LHCN-M2 (cell line): ENCODE results near the gene CYP27B1. TPM values are rescaled to one million over a fixed set of nuclear protein-coding genes. Genes with fewer than 3 reads are reported as not detected.

Experiments used
- DNase-seq: peaks from one replicate; pipeline ENCODE4 v3.0.0-alpha.2; 2012; ENCODE audit warnings: low read depth
- total RNA-seq: library from RNA; depleted of rRNA; stranded (reverse); fragments of >200 nt; gene quantifications from 2 replicates; pipeline ENCODE4 v1.2.3, GENCODE V29; 2014

CYP27B1 gene
- total RNA-seq, 1 experiment from 2014 or later: 0.98 TPM

DNA sequence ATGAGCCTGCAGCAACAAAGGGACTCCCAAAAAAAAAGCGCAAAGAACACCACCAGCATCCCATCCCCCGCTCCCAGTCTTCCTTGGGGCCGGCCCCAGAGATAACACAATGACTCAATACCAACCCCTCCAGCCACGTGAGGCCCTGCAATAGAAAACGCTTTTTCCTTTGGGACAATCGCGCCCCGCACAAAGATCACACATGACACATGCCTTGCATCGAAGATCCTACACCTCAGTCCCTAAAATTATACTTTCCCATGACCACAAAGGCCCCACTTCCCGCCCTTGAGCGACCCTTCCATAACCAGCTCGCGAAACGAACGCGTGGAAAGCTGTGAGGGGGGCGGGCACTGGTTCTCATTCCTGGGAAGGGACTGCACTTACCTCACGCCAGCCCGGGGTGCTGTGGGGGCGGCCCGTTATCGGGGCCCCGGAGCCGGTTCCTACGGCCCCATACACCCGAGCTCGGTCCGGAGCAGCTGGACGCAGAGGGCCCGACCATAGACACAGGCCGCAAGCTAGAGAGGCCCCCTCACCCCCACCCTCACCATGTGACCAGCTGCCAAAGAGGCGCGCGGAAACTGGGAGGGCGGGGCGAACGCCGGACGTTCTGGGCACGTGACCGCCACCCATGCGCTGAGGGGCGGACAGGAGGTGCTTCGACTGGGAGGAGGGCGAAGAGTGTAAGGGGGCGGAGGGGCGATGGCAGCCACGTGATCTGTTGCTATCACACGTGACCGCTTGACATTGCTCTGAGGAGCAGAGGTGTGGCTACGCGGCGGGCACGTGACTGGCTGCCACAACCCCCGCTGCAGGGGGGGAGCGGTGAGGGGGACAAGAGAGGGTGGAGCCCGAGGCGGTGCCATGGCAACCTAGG, 14.8 kb downstream of the CYP27B1 start, which contains the start of gene CDK4:
Gene CDK4 (minus strand): TSS at position 523 of the 880 bp plus-strand sequence. CDS start 593 bp downstream, outside the sequence.
- peak; percentile 100 for DNase-seq

DNA sequence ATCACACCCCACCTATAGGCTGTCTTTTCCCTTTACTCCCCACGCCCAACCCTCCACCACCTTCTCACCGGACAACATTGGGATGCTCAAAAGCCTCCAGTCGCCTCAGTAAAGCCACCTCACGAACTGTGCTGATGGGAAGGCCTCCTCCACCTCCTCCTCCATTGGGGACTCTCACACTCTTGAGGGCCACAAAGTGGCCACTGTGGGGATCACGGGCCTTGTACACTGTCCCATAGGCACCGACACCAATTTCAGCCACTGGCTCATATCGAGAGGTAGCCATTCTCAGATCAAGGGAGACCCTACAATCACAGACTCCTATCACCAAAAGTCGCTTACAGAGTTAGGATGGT, 15.5 kb downstream of the CYP27B1 start:
- DNase-seq: peak; percentile 64

DNA sequence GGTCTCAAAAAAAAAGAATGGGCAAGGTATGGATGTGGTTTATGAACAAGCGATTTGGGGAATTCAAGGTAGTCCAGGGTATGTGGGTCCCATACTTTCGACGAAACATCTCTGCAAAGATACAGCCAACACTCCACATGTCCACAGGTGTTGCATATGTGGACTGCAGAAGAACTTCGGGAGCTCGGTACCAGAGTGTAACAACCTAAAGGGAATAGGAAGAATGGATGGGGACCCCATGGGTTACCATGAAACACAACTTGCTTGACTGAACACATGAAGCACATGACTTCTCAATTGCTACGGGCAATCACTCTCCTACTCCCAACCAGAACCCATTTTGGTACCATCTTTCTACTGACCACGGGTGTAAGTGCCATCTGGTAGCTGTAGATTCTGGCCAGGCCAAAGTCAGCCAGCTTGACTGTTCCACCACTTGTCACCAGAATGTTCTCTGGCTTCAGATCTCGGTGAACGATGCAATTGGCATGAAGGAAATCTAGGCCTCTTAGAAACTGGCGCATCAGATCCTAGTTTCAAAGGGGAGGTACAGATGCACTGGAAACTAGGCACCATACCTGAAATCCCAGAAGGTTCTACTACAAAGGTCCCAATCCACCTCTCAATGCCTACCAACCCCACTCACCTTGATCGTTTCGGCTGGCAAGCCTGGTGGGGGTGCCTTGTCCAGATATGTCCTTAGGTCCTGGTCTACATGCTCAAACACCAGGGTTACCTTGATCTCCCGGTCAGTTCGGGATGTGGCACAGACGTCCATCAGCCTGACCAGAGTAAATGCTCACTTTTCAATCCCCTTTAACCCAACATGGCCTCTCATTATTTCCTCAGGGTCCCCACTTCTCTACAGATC, 16.1 kb downstream of the CYP27B1 start:
- no peak for DNase-seq

DNA sequence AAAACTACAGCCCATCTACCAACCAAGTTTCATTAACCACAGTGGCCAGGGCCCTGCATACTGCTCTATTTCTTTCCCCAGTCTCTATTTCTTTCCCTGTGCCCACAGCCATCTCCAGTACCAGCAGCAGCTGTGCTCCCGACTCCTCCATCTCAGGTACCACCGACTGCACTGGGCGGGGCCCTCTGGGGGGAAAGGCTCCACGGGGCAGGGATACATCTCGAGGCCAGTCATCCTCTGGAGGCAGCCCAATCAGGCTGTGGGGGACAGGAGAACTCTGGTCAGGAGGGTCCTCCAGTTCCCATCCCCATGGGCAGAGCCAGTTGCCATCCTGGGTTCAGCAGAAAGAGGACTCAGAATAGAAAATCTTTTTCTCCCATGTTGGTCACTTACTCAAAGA, 17.8 kb downstream of the CYP27B1 start:
- DNase-seq: no peak

DNA sequence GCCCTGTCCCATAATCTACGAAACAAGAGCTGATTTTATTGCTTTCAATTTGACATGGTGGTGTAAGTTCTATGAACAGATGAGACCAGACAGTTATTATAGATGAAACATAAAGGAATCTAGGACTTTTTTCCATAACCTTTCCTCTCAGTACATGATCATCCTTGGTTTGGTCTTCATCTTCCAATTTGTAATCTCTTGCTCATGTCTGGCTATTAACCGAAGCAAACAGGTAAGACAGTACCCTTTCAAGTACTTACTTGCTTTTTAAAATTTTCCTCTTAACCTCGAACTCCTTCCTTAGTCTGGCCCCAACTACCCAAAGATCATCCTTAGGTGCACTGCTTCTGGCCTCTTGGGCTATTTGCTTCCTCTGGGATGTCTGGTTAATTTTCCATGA, 20.9 kb downstream of the CYP27B1 start:
- no peak for DNase-seq

DNA sequence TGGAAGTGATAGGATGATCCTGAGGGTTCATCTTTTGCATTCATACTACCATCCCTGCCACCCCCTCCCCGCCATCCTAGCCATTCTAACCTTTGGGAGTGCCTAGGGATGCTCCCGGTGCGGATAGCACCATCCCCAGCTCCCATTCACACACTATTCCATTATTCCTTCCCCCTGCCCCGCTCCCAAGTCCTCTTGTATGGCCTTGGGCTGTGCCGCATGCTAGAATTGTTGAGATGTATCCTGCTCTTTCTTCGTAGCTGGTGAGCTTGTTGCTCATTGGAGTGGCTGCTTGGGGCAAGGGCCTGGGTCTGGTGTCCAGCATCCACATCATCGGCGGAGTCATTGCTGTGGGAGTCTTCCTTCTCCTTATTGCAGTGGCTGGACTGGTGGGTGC, 21.4 kb downstream of the CYP27B1 start:
- no peak for DNase-seq

DNA sequence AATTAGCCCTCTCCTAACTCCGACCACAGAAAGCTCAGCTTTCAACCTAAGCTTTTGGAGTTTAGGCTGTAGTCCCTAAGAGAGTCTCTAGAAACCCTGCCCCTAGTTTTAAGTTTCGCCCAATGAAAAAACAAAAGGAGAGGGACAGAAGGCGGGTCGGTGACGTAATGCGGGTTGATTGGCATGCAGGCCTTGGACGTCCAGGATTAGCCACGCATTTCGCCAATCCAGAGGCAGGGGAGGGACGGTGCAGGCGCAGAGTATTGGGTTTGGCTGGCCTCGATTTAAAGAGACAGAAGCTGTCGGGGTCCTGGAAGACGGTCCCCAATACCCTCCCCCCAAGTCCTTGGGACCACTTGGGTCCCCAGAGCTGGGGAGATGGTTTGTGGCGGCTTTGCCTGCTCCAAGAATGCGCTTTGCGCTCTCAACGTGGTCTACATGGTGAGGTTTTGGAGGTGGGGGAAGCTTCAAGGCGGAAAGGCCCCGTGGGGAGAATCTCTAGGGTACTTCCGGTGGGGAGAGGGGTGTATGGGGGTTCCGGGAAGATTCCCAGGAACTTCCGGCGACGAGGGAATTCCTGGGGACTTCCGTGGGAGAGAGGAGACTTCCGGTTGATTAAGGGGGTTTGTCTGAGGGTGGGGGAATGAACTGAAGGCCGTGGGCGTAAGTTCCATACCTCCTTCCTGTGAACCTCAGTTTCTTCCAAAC, 21.9 kb downstream of the CYP27B1 start, which contains the start of gene TSPAN31:
Gene TSPAN31 (plus strand): TSS at position 263 of the 708 bp plus-strand sequence. CDS start 116 bp downstream, at position 379.
- DNase-seq: peak; percentile 98

DNA sequence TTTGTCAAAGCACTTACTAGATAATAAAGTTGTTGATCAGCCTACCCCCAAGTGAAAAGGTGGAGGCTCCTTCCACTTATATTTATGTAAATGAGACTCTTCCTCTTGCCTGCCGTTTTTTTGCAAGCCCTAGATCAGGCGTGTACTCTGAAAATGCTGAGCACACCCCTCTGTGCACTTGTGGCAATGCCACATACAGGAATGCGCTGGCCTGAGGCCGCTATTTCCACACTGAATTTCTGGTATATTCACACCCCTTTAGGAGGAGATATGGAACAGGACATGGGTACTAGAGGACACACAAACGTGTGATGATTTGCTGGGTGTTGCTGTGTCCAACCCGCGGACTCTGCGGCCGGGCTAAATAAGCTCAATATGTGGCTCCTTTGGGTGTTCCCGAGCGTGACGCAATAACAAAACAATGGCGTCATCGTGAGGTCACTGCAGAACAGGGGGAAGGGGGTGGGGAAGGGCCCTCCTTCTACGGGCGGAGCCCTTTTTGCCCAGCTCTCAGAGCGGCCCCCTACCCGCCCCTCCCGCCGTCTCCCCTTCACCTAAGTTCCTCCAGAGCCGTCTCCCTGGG, 22.6 kb downstream of the CYP27B1 start:
- no peak for DNase-seq

DNA sequence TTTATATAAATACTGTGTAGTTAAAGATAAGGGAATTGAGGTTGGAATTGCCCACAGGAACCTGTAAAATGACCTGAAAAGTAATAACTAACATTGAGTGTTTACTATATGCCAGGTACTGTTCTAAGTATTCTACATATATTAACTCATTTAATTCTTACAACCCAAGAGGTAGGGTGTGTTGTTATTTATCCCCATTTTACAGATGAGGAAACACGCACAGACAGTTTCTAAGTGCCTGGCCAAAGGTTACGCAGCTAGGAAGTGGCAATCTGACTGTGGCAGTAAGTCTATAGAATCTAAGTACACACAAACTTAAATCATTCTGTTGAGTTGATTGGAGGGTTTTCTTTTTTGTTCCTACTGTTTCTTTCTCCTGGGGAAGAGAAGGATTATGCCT, 23.1 kb downstream of the CYP27B1 start:
- no peak for DNase-seq

DNA sequence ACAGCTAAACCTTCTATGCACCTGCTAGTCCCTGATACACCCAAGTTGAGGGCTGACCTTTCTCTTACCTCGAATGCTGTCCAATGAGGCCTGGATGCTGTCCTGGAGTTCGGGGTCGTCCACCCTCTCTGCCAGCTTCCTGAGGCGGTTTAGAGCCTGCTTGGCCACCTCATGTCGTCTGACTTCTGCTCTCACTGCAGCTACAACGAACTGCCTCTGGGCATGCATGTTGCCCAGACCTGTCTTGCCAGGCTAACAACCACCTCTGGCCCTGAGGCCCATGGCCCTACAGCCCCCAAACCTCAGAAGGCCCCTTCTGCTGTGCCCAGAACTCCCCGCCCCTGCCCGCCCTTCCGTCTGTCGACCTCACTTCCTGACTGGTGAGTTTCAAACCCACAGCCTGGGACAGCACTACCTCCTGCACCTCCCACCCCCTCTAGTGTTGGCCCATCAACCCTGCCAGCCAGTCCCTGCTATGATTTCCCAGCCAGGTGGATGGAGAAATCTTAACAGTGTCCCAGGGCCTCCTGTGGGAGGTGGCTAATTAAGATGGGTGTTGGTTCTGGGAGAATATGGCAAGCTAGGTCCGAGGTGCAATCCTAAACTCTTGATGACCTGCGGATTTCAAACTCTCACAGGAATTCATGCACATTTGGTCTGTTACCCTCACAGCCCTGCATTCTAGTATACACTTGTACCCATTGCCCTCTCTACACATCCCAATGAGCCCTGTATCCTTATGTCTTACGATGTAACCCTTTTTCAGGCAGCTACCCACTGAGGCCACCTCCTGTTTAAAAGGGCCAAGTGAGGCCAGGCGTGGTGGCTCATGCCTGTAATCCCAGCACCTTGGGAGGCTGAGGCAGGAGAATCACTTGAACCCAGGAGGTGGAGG, 24.8 kb downstream of the CYP27B1 start:
- DNase-seq: no peak

DNA sequence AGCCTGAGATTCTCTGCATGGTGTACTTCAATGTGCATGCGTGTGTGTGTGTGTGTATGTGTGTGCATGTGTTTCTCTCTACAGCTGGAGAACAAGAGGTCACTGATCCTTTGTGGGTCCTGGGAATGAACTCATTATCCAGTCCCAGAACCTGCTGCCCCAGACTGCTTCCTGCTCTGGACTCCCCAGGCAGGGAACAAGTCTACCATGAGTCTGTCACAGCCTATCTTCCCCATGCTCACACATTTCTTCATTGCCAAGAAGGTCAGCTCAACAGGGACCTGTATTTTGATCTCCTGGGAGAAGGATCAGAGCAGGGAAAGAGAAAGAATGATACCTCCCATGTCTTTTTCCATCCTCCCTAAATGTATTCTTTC, 25.5 kb downstream of the CYP27B1 start:
- DNase-seq: no peak

DNA sequence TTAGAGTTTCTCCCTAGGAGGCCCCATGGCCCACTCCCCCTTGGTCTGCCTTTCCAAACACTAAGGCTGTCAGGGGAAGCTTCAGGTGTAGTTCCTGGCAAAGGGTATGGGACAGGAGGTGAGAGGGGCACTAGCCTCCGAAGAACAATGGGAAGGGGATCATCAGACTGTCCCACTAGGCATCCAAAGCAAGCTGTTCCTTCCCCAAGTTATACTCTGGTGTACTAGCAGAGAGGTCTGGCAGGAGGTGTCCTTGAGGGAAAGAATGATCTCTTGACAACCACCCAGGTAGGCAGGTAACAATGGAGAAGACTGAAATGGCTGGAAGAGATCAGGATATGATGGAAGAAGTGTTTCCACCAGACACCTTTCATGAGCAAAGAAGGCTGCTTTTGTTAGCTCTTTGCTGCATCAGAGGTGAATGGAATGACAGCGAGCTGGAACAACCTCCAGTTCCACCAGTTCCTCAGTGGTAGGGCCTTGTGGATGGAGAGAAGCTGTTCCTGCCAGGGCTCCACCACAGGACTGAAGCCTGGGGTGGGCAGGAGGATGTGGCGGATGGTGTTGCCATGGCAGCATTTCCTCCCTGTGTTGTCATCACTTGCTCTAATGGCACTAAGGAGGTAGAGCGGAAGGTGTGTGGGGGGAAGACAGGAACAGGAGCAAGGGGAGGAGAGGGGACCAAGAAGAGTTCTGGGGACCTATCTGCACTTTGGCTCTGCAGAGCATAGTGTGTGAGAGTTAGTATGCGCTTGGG, 26.0 kb downstream of the CYP27B1 start:
- DNase-seq: no peak

DNA sequence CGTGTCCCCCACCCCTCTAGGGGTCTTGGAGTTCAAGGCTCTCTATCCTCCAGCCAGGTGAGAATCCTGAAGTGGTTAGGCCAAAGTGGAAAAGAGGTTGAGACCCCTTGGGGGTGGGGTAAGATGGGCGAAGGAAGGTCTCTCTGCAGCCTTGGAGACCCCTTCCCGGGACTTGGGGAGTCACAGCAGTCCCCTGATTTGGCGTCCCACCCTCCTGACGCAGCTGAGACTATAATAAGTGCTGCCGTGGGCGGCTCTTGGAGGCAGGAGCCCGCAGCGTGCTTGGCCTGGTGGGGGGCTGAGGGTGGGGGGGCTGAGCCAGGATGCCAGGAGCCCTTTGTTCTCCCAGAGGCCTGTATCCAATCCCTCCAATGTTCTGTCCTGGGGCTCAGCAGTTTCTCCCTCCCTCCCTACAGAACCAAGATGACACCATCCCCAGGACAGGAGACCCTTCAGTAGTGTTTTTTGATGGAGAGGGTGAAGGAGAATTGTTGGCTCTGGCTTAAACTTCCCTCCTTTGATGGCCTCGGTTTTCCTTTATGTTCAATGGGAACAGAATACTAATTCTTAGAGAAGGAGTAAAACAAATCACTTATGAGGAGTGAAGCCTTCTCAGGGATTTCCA, 26.9 kb downstream of the CYP27B1 start:
- DNase-seq: no peak

DNA sequence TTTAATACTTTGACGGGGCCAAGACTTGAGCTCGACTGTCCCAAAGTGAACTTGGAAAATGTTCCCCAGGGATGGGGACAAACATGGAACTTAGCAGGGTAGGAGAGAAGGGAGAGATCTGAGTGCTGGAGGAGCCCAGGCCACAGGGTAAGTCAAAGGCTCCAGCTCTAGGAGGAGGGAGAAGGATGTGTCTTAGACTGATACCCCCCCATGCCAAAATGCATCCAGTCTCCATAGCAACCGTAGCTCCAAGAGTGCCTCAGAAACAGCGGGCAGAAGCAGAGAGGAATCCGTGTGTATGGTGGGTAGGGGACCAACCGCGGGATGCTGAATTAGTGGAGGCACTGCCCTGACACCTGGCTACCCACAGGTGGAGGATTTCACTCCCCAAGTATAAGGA, 27.5 kb downstream of the CYP27B1 start:
- no peak for DNase-seq

DNA sequence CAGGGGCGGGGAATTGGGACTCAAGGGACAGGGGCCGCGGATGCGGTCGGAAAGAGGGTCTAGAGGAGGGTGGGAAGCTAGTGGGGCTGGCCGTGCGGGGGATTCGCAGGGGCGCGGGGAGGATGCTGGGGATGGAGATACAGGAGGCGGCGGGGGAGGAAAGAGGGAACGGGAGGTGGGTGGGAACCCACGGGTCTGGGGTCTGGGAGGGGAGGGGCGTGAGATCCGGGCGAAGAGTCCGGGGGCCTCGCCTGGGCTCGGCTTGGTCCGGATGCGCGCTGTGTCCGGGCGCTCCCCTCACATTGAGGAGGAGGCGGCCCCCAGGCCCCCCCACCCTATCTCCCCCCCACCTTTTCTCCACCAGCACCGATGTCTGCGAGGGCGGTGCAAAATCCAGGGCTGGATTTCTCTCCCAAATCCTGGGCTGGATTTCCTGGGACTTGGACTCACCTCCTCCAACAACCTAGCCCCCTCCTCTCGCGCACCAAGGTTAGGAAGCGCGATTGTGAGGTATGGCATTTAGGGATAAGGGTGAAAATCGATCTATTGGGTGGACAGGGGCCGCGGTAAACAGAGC, 28.1 kb downstream of the CYP27B1 start, which contains the start of gene AGAP2:
Gene AGAP2 (minus strand): TSS at position 82 of the 577 bp plus-strand sequence. CDS start 496 bp downstream, outside the sequence.
- no peak for DNase-seq

DNA sequence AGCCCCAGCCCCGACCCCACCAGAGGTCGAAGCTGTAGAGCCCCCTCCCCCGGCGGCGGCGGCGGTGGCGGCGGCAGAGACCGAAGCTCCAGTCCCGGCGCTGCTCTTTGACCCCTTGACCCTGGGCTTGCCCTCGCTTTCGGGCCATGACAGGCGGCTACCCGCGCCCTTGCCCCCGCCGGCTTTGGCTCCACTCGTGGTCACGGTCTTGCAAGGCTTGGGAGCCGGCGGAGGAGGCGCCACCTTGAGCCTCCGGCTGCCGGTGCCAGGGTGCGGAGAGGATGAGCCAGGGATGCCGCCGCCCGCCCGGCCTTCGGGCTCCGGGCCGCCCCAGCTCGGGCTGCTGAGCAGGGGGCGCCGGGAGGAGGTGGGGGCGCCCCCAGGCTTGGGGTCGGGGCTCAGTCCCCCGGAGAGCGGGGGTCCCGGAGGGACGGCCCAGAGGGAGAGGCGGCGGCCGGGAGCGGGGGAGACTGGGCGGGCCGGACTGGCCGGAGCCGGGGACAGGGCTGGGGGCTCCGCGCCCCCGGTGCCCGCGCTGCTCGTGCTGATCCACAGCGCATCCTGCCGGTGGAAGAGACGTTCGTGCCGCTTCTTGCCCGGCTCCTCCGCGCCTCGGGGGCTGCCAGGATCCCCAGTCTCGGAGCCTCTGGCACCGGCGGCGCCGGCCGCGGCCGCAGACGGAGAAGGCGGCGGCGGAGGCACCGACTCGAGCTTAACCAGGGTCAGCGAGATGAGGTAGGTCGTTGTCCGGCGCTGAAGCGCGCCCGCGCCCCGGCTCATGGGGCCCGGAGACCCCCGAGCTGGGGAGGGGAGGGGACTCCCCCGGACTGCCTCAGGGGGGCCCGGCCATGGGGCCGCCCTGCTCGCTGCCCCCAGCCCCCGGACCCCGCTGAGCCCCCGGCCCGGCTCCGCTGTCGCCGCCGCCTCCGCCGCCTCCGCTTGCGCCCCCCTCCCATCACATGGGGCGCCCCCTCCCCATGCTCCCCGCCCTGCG, 29.1 kb downstream of the CYP27B1 start:
- DNase-seq: no peak

DNA sequence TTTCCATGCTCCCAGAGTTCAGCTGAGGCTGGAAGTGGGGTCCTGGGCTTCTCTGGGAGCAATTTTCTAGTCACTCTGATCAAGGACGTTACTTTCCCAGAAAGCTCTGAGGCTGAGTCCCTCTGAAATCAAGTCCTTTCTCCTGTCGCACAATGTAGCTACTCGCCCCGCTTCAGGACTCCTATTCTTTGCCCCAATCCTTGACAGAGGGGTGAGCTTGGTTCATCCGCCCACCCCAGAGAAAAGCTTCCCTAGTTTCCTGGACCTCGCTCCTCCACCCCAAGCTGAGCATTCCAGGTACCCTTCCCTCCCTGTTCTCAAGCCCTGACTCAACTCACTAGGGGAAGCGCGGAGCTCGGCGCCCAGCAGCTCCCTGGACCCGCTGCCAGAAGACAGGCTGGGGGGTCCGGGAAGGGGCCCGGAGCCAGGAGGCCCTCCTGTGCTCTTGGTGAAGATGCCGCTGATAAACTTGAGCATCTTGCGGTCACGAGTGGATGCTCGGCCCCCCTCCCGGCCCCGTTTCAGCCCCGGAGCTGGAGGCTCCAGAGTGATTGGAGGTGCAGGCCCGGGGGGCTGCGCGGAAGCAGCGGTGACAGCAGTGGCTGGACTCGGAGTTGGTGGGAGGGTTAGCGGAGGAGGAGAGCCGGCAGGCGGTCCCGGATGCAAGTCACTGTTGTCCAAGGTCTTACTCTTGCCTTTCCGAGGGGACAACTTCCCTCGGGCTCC, 30.0 kb downstream of the CYP27B1 start:
- no peak for DNase-seq
